BE2C (cell line): ENCODE data around the gene COL25A1.

ENCODE experiments used
- DNase-seq: peaks from one replicate; pipeline ENCODE4 v3.0.0-alpha.2; 2020
- H3K27me3 ChIP-seq: fragments of 250-450 bp; sonication (Bioruptor Pico); 2 replicates; pipeline ENCODE4 v1.5.1; 2020; ENCODE audit warnings: mild to moderate bottlenecking
- H3K36me3 ChIP-seq: fragments of 250-450 bp; sonication (Bioruptor Pico); 2 replicates; pipeline ENCODE4 v1.5.1; 2020; ENCODE audit warnings: mild to moderate bottlenecking
- H3K4me1 ChIP-seq: fragments of 250-450 bp; sonication (Bioruptor Pico); 2 replicates; pipeline ENCODE4 v1.5.1; 2020
- H3K4me3 ChIP-seq: 2 replicates; pipeline ENCODE4 v1.5.1; 2011; ENCODE audit warnings: low read depth, low read length
- H3K9me3 ChIP-seq: fragments of 250-450 bp; sonication (Bioruptor Pico); 2 replicates; pipeline ENCODE4 v1.5.1; 2020
- CTCF ChIP-seq: IDR thresholded peaks from 2 replicates; pipeline ENCODE4 v1.5.1; 2012; ENCODE audit warnings: mild to moderate bottlenecking, low read depth, low read length

COL25A1 gene

GRCh38 chr4:109067508-109068235 lies 234.8 kb downstream of the COL25A1 start:
- TF ChIP-seq CTCF, result no peak
- H3K4me3 ChIP-seq, result no peak overlapping the region
- DNase-seq, result no peak
- H3K9me3 ChIP-seq, result no peaks in the 10 kb centered on the region; the same call in 1 of the 2 replicates
- H3K4me1 ChIP-seq, result no peaks in the 10 kb centered on the region
- H3K36me3 ChIP-seq, result no peaks in the 10 kb centered on the region
- H3K27me3 ChIP-seq, result no peaks in the 10 kb centered on the region

- Histone ChIP-seq H3K4me1 (no peaks in the 10 kb centered on the region), H3K27me3 (no peaks in the 10 kb centered on the region), H3K36me3 (no peaks in the 10 kb centered on the region), H3K4me3 (no peak overlapping the region), H3K9me3 (no peaks in the 10 kb centered on the region)
- TF ChIP-seq CTCF, result no peak
- no peak for DNase-seq
Observed at GRCh38 chr4:109065006-109065405, 237.5 kb downstream of the COL25A1 start.

- no peak for DNase-seq
- H3K4me1 ChIP-seq, result no peaks in the 10 kb centered on the region
- H3K4me3 ChIP-seq, result no peak overlapping the region
- TF ChIP-seq CTCF, result no peak
- no peaks in the 10 kb centered on the region for H3K36me3 ChIP-seq
- H3K9me3 ChIP-seq, result no peaks in the 10 kb centered on the region
- no peaks in the 10 kb centered on the region for H3K27me3 ChIP-seq
Observed at GRCh38 chr4:109053257-109053656, 249.2 kb downstream of the COL25A1 start.

GRCh38 chr4:109052821-109053220 lies 249.6 kb downstream of the COL25A1 start:
- Histone ChIP-seq H3K4me3 (no peak overlapping the region), H3K4me1 (no peaks in the 10 kb centered on the region), H3K27me3 (no peaks in the 10 kb centered on the region), H3K9me3 (no peaks in the 10 kb centered on the region), H3K36me3 (no peaks in the 10 kb centered on the region)
- no peak for TF ChIP-seq CTCF
- DNase-seq, result no peak

GRCh38 chr4:109051054-109051453 lies 251.4 kb downstream of the COL25A1 start:
- TF ChIP-seq CTCF, result no peak
- no peaks in the 10 kb centered on the region for H3K27me3 ChIP-seq
- no peak for DNase-seq

GRCh38 chr4:109049926-109050325 lies 252.5 kb downstream of the COL25A1 start:
- DNase-seq, result no peak
- H3K27me3 ChIP-seq, result no peaks in the 10 kb centered on the region
- no peaks in the 10 kb centered on the region for H3K36me3 ChIP-seq
- no peaks in the 10 kb centered on the region for H3K9me3 ChIP-seq
- no peaks in the 10 kb centered on the region for H3K4me1 ChIP-seq
- no peak overlapping the region for H3K4me3 ChIP-seq
- TF ChIP-seq CTCF, result no peak

More at GRCh38 chr4:109051054-109051453, 251.4 kb downstream of the COL25A1 start:
- no peaks in the 10 kb centered on the region for H3K36me3 ChIP-seq
- H3K4me3 ChIP-seq, result no peak overlapping the region
- H3K9me3 ChIP-seq, result no peaks in the 10 kb centered on the region
- no peaks in the 10 kb centered on the region for H3K4me1 ChIP-seq
